Left lobe of liver (tissue), 2 donors: ENCODE data around the gene KLHL3. TPM values are rescaled to one million over a fixed set of nuclear protein-coding genes. Genes with fewer than 3 reads are reported as not detected.
"Not testable (repeated sequence)": the region's sequence is repeated elsewhere in the genome, so short reads cannot be mapped to it uniquely, and the experiment has no call there.

Source experiments
- ATAC-seq: fragments of 200-7000 bp; cut with Tn5 transposase; one replicate; pipeline ENCODE4 v1.9.1; 2020; ENCODE audit warnings: mild to moderate bottlenecking, moderate library complexity
- DNase-seq: peaks from one replicate; pipeline ENCODE4 v3.0.0-alpha.2; 2020; ENCODE audit warnings: low spot score
- total RNA-seq: library from RNA; stranded (reverse); gene quantifications from one replicate; pipeline ENCODE4 v1.2.1, GENCODE V29; 2021
- donor health status: DM: no; HTN: no; CAD: no; lungs with moderate emphysema.
- donor health status: DM: no; HTN: yes; CAD: no.

KLHL3 gene
- 10.6 TPM for total RNA-seq

- peak; percentile 67 for DNase-seq
- ATAC-seq: peak; percentile 82
Measured at GRCh38 chr5:137735555-137736284, at the start of gene KLHL3. Gene KLHL3 (minus strand): TSS chr5:137736089. CDS start chr5:137735646, 443 bp downstream.

- ATAC-seq: no peak
- DNase-seq: no peak
Measured at GRCh38 chr5:137782984-137783536, 47.2 kb upstream of the KLHL3 start.

GRCh38 chr5:137782055-137782454 lies 46.2 kb upstream of the KLHL3 start:
- no peak for ATAC-seq

GRCh38 chr5:137778772-137779564 lies 43.1 kb upstream of the KLHL3 start:
- ATAC-seq (peak; percentile 74), DNase-seq (no peak)

More at GRCh38 chr5:137782055-137782454, 46.2 kb upstream of the KLHL3 start:
- no peak for DNase-seq

GRCh38 chr5:137767937-137768336 lies 32.0 kb upstream of the KLHL3 start:
- not testable (repeated sequence) for DNase-seq, ATAC-seq

GRCh38 chr5:137761566-137761965 lies 25.7 kb upstream of the KLHL3 start:
- ATAC-seq: no peak
- DNase-seq: no peak

- ATAC-seq: no peak
- DNase-seq: no peak
Measured at GRCh38 chr5:137760719-137761516, 25.0 kb upstream of the KLHL3 start.

GRCh38 chr5:137760294-137760693 lies 24.4 kb upstream of the KLHL3 start:
- ATAC-seq: no peak
- DNase-seq: no peak

- ATAC-seq (no peak), DNase-seq (no peak)
Measured at GRCh38 chr5:137758715-137759306, 22.9 kb upstream of the KLHL3 start.

- ATAC-seq (no peak), DNase-seq (no peak)
Measured at GRCh38 chr5:137758121-137758520, 22.2 kb upstream of the KLHL3 start.

- DNase-seq (no peak), ATAC-seq (no peak)
Measured at GRCh38 chr5:137757634-137758033, 21.7 kb upstream of the KLHL3 start.

- DNase-seq (no peak), ATAC-seq (peak; percentile 43)
Measured at GRCh38 chr5:137754961-137755762, 19.3 kb upstream of the KLHL3 start.

GRCh38 chr5:137754188-137754960 lies 18.5 kb upstream of the KLHL3 start, which contains the start of gene HNRNPA0:
Gene HNRNPA0 (minus strand): TSS chr5:137754363. CDS start chr5:137754066, 297 bp downstream.
- ATAC-seq: peak; percentile 86

GRCh38 chr5:137753691-137754187 lies 17.9 kb upstream of the KLHL3 start:
- DNase-seq (no peak), ATAC-seq (peak; percentile 24)

More at GRCh38 chr5:137754188-137754960, 18.5 kb upstream of the KLHL3 start, which contains the start of gene HNRNPA0:
- DNase-seq: peak; percentile 98

GRCh38 chr5:137752905-137753690 lies 17.2 kb upstream of the KLHL3 start:
- peak; percentile 0 for ATAC-seq
- DNase-seq: peak; percentile 61

- ATAC-seq (no peak), DNase-seq (no peak)
Measured at GRCh38 chr5:137751869-137752491, 16.1 kb upstream of the KLHL3 start.

GRCh38 chr5:137750436-137750835 lies 14.5 kb upstream of the KLHL3 start:
- DNase-seq (no peak), ATAC-seq (no peak)
